Prostate gland (tissue), 2 donors: ENCODE results near the gene INMT. TPM values are rescaled to one million over a fixed set of nuclear protein-coding genes. Genes with fewer than 3 reads are reported as not detected.

Experiments used
- DNase-seq: peaks from one replicate; pipeline ENCODE4 v3.0.0-alpha.2; 2019; ENCODE audit warnings: low spot score
- H3K27ac ChIP-seq, 2 donors: fragments of 200-600 bp; sonication (generic); 2 replicates each; pipeline ENCODE4 v1.5.1; 2017 to 2019
- H3K27me3 ChIP-seq: fragments of 200-600 bp; sonication (generic); replicated peaks from 2 replicates; pipeline ENCODE4 v1.5.1; 2019; ENCODE audit not compliant: insufficient read depth
- H3K36me3 ChIP-seq, 2 donors: fragments of 200-600 bp; sonication (generic); 1 replicate in 1 of 2; 2 replicates in 1 of 2; pipeline versions ENCODE4 v1.5.1 to v1.8.1; 2017 to 2019
- H3K4me1 ChIP-seq: fragments of 200-600 bp; sonication (generic); replicated peaks from 2 replicates; pipeline ENCODE4 v1.5.1; 2019
- H3K4me3 ChIP-seq, 2 donors: fragments of 200-600 bp; sonication (generic); 2 replicates each; pipeline ENCODE4 v1.5.1; 2017 to 2019
- H3K9me3 ChIP-seq: fragments of 200-600 bp; sonication (generic); 2 replicates; pipeline ENCODE4 v1.5.1; 2017
- CTCF ChIP-seq, 4 experiments: fragments of 200-600 bp in 2 of 4; fragments of 450-650 bp in 2 of 4; sonication (generic) in 2 of 4; IDR thresholded peaks; 1 replicate in 3 of 4; 2 replicates in 1 of 4; pipeline ENCODE4 v1.5.1; 2016 to 2019; ENCODE audit warnings: antibody characterized with exemption in 4 of 4, mild to moderate bottlenecking in 2 of 4, moderate library complexity in 2 of 4
- POLR2A ChIP-seq: fragments of 450-650 bp; IDR thresholded peaks from one replicate; pipeline ENCODE4 v1.6.1; 2016; ENCODE audit warnings: antibody characterized with exemption, mild to moderate bottlenecking
- POLR2AphosphoS5 ChIP-seq: sonication (generic); formaldehyde crosslinking; IDR thresholded peaks from one replicate; pipeline ENCODE4 v1.6.1; 2017; ENCODE audit warnings: antibody characterized with exemption
- WGBS: methylation state at CpG from one replicate; pipeline ENCODE4 v1.1.5; 2018; 5-methylcytosine and 5-hydroxymethylcytosine counted together
- intact Hi-C: fragments of 100-400 bp; cut with DNase I; formaldehyde crosslinking; loops from one replicate; pipeline ENCODE4 v1.14.2; 2022
- total RNA-seq, 2 donors: library from RNA; depleted of rRNA; stranded (reverse); fragments of >200 nt; gene quantifications; one replicate each; pipeline ENCODE4 v1.1.0, GENCODE V29; 2016

The INMT gene
- total RNA-seq, 2 donors from 2014 or later, result 41.4 to 132 TPM

GRCh38 chr7:30740417-30741181, 11.3 kb upstream of the INMT start:
- peak; percentile 57 for DNase-seq
- TF ChIP-seq POLR2AphosphoS5 (peak; percentile 33), POLR2A (no peak), CTCF (IDR thresholded peaks at IDR 0.05) (peak; percentile 85 to 91 (median 88))
- no peaks in the 10 kb centered on the region for H3K9me3 ChIP-seq
- intact Hi-C loops, result loop anchor here (5.0 to 10.0 kb wide), 2 partner anchors 176 to 237 kb away; no protein-coding TSS in a partner anchor
- no peak overlapping the region for H3K4me3 ChIP-seq
- H3K27ac ChIP-seq, result no peak overlapping the region
- no peaks in the 10 kb centered on the region for H3K4me1 ChIP-seq
- WGBS, result 26% methylated on average over 14 of the region's 14 CpGs
- no peaks in the 10 kb centered on the region for H3K27me3 ChIP-seq
- no peaks in the 10 kb centered on the region for H3K36me3 ChIP-seq

- DNase-seq, result no peak
- H3K9me3 ChIP-seq, result no peaks in the 10 kb centered on the region
- intact Hi-C loops, result loop anchor here (5.0 to 10.0 kb wide), 2 partner anchors 176 to 236 kb away; no protein-coding TSS in a partner anchor
- WGBS, result 96% methylated on average over 8 of the region's 8 CpGs
- no peaks in the 10 kb centered on the region for H3K27me3 ChIP-seq
- no peak overlapping the region for H3K4me3 ChIP-seq
- H3K4me1 ChIP-seq, result no peaks in the 10 kb centered on the region
- no peak for TF ChIP-seq CTCF (IDR thresholded peaks at IDR 0.05)
- no peak for TF ChIP-seq POLR2AphosphoS5
- TF ChIP-seq POLR2A, result no peak
- no peaks in the 10 kb centered on the region for H3K36me3 ChIP-seq
- no peak overlapping the region for H3K27ac ChIP-seq
Observed at GRCh38 chr7:30741289-30741688, 10.6 kb upstream of the INMT start.

- Histone ChIP-seq H3K36me3 (no peaks in the 10 kb centered on the region), H3K27ac (no peak overlapping the region), H3K4me1 (no peaks in the 10 kb centered on the region), H3K4me3 (no peak overlapping the region), H3K9me3 (no peaks in the 10 kb centered on the region), H3K27me3 (no peaks in the 10 kb centered on the region)
- 71% methylated on average over 8 of the region's 8 CpGs for WGBS
- intact Hi-C loops, result loop anchor here (5.0 to 10.0 kb wide), 2 partner anchors 179 to 234 kb away; no protein-coding TSS in a partner anchor
- no peak for DNase-seq
- no peak for TF ChIP-seq POLR2A
- TF ChIP-seq CTCF (IDR thresholded peaks at IDR 0.05), result no peak
- TF ChIP-seq POLR2AphosphoS5, result no peak
Observed at GRCh38 chr7:30743371-30744074, 8.4 kb upstream of the INMT start.

- intact Hi-C loops, result loop anchor here (5.0 to 10.0 kb wide), 2 partner anchors 179 to 233 kb away; no protein-coding TSS in a partner anchor
- DNase-seq, result no peak
- Histone ChIP-seq H3K36me3 (no peaks in the 10 kb centered on the region), H3K27me3 (no peaks in the 10 kb centered on the region), H3K9me3 (no peaks in the 10 kb centered on the region), H3K4me1 (no peaks in the 10 kb centered on the region), H3K4me3 (no peak overlapping the region), H3K27ac (no peak overlapping the region)
- TF ChIP-seq POLR2A, result no peak
- no peak for TF ChIP-seq POLR2AphosphoS5
- 83% methylated on average over 12 of the region's 12 CpGs for WGBS
Observed at GRCh38 chr7:30744075-30744417, 7.9 kb upstream of the INMT start.

GRCh38 chr7:30745261-30745941, 6.5 kb upstream of the INMT start:
- TF ChIP-seq POLR2AphosphoS5, result no peak
- TF ChIP-seq CTCF (IDR thresholded peaks at IDR 0.05), result no peak
- no peak for TF ChIP-seq POLR2A
- no peak for DNase-seq
- WGBS, result 62% methylated on average over 6 of the region's 6 CpGs
- H3K36me3 ChIP-seq, result no peaks in the 10 kb centered on the region
- no peak overlapping the region for H3K27ac ChIP-seq
- H3K27me3 ChIP-seq, result no peaks in the 10 kb centered on the region
- intact Hi-C loops, result loop anchor here (10.0 kb wide), 1 partner anchor 181 kb away; no protein-coding TSS in a partner anchor
- no peak overlapping the region for H3K4me3 ChIP-seq
- no peaks in the 10 kb centered on the region for H3K9me3 ChIP-seq
- no peaks in the 10 kb centered on the region for H3K4me1 ChIP-seq
